ENCODE measurements around the gene NLRP11. TPM values are rescaled to one million over a fixed set of nuclear protein-coding genes. Genes with fewer than 3 reads are reported as not detected.

The NLRP11 gene
- total RNA-seq, 2 donors from 2014 or later: not detected

DNA sequence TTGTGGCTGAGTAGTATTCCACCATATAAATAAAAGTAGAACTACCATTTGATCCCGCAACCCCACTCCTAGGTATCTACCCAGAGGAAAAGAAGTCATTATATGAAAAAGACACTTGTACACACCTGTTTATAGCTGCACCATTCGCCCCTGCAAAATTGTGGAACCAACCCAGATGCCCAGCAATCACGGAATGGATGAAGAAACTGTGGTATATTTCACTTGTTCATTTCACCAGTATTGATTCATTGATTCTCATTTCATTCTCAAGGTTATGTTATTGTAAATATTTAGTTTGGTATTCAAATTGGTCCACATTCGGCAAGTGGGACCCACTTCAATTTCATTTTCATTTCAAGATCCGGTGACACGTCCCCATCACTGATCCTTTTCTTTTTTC is 81.1 kb downstream of the NLRP11 start:
- no peak overlapping the region for H3K4me3 ChIP-seq
- H3K9me3 ChIP-seq: no peaks in the 10 kb centered on the region
- no peaks in the 10 kb centered on the region for H3K4me1 ChIP-seq
- DNase-seq (ENCODE audit: low spot score): no peak
- H3K36me3 ChIP-seq: no peaks in the 10 kb centered on the region
- no peaks in the 10 kb centered on the region for H3K27me3 ChIP-seq
- TF ChIP-seq, protein P1, sequence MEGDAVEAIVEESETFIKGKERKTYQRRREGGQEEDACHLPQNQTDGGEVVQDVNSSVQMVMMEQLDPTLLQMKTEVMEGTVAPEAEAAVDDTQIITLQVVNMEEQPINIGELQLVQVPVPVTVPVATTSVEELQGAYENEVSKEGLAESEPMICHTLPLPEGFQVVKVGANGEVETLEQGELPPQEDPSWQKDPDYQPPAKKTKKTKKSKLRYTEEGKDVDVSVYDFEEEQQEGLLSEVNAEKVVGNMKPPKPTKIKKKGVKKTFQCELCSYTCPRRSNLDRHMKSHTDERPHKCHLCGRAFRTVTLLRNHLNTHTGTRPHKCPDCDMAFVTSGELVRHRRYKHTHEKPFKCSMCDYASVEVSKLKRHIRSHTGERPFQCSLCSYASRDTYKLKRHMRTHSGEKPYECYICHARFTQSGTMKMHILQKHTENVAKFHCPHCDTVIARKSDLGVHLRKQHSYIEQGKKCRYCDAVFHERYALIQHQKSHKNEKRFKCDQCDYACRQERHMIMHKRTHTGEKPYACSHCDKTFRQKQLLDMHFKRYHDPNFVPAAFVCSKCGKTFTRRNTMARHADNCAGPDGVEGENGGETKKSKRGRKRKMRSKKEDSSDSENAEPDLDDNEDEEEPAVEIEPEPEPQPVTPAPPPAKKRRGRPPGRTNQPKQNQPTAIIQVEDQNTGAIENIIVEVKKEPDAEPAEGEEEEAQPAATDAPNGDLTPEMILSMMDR (IDR thresholded peaks at IDR 0.05): no peak
- no peak overlapping the region for H3K27ac ChIP-seq

DNA sequence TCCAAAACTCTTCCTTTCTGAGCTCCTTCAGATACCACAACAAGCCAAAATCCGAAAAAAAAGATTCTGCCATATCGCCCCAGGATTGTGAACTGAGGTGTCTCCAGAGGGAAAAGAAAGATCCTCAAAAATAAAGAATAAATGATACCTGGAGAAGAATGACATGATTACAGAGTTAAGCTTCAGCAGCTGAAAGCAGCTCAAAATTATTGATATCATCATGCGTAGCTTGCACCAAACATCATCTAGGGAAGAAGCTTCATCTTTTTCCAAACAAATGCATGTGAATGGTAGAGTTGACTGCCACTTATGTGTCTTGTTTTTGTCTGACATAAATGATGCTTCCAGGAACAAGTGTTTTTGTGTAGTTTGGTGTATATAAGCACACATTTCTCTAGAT is 93.5 kb downstream of the NLRP11 start, which contains the start of gene NLRP9:
Gene NLRP9, minus strand, starts transcription at position 101 of the 400 bp plus-strand sequence. Its CDS starts 28 bp downstream, at position 73.
- Histone ChIP-seq H3K27ac (no peak within 1 kb of the TSS), H3K4me3 (no peak within 1 kb of the TSS), H3K4me1 (no peaks in the 10 kb centered on the region), H3K27me3 (no peaks in the 10 kb centered on the region), H3K9me3 (no peaks in the 10 kb centered on the region), H3K36me3 (no peaks in the 10 kb centered on the region)
- TF ChIP-seq, protein P1 (IDR thresholded peaks at IDR 0.05): no peak
- no peak for DNase-seq (ENCODE audit: low spot score)

Other genes with a start within 250 kb of the NLRP11 start
- 10 to 100 TPM in 1 of 2 donors, 1 to 10 TPM in 1; 9.2 to 12.2 TPM for gene FIZ1, start 232.5 kb downstream of the NLRP11 start, total RNA-seq
- gene ZNF524, start 231.7 kb downstream of the NLRP11 start, total RNA-seq: 10 to 100 TPM; 17.7 to 25.8 TPM
- 10 to 100 TPM; 11.2 to 11.4 TPM for gene ZNF865, start 226.4 kb downstream of the NLRP11 start, total RNA-seq
- 10 to 100 TPM in 1 of 2 donors, 1 to 10 TPM in 1; 7.8 to 10.6 TPM for gene ZNF784, start 207.4 kb downstream of the NLRP11 start, total RNA-seq
- 10 to 100 TPM; 15.3 to 26.2 TPM for gene ZNF580, start 191.0 kb downstream of the NLRP11 start, total RNA-seq
- 1 to 10 TPM; 7.5 to 8.6 TPM for gene ZNF581, start 188.3 kb downstream of the NLRP11 start, total RNA-seq
- 10 to 100 TPM; 19.1 to 30.0 TPM for gene CCDC106, start 183.8 kb downstream of the NLRP11 start, total RNA-seq
- gene U2AF2, start 177.0 kb downstream of the NLRP11 start, total RNA-seq: 10 to 100 TPM; 39.0 to 61.0 TPM
- 100 to 1,000 TPM; 179 to 187 TPM for gene EPN1, start 156.8 kb downstream of the NLRP11 start, total RNA-seq
- gene NLRP9, start 93.6 kb downstream of the NLRP11 start, total RNA-seq: not detected
- gene RFPL4A, start 72.9 kb downstream of the NLRP11 start, total RNA-seq: not detected
- not detected for gene RFPL4AL1, start 62.9 kb downstream of the NLRP11 start, total RNA-seq
- not detected for gene NLRP4, start 4.5 kb upstream of the NLRP11 start, total RNA-seq
- not detected for gene NLRP13, start 100.3 kb upstream of the NLRP11 start, total RNA-seq
- gene NLRP8, start 115.8 kb upstream of the NLRP11 start, total RNA-seq: not detected
- not detected for gene NLRP5, start 154.8 kb upstream of the NLRP11 start, total RNA-seq